ENCODE measurements around the gene RNF213. TPM values are rescaled to one million over a fixed set of nuclear protein-coding genes. Genes with fewer than 3 reads are reported as not detected.

The RNF213 gene
- total RNA-seq, 1 donor = 198 TPM

- no peak overlapping the region for H3K4me3 ChIP-seq (ENCODE audit: low read depth, low read length)
- no peak for TF ChIP-seq CTCF (IDR thresholded peaks at IDR 0.05; ENCODE audit: insufficient read depth, low read depth, low read length)
- no peak for DNase-seq (ENCODE audit: low read depth)
These were observed 157.9 kb downstream of the RNF213 start for GRCh38 chr17:80418589-80418988.

- no peak overlapping the region for H3K4me3 ChIP-seq (ENCODE audit: low read depth, low read length)
- TF ChIP-seq CTCF (IDR thresholded peaks at IDR 0.05; ENCODE audit: insufficient read depth, low read depth, low read length) = no peak
- no peak for DNase-seq (ENCODE audit: low read depth)
These were observed 158.6 kb downstream of the RNF213 start for GRCh38 chr17:80419255-80419654.

- no peak for DNase-seq (ENCODE audit: low read depth)
- H3K4me3 ChIP-seq (ENCODE audit: low read depth, low read length) = no peak overlapping the region
- TF ChIP-seq CTCF (IDR thresholded peaks at IDR 0.05; ENCODE audit: insufficient read depth, low read depth, low read length) = no peak
These were observed 160.9 kb downstream of the RNF213 start for GRCh38 chr17:80421381-80422090.

GRCh38 chr17:80422276-80422675, 161.6 kb downstream of the RNF213 start:
- TF ChIP-seq CTCF (IDR thresholded peaks at IDR 0.05; ENCODE audit: insufficient read depth, low read depth, low read length) = no peak
- DNase-seq (ENCODE audit: low read depth) = no peak

GRCh38 chr17:80422981-80423380, 162.3 kb downstream of the RNF213 start:
- no peak for TF ChIP-seq CTCF (IDR thresholded peaks at IDR 0.05; ENCODE audit: insufficient read depth, low read depth, low read length)
- no peak for DNase-seq (ENCODE audit: low read depth)
- H3K4me3 ChIP-seq (ENCODE audit: low read depth, low read length) = no peak overlapping the region

More at GRCh38 chr17:80422276-80422675, 161.6 kb downstream of the RNF213 start:
- H3K4me3 ChIP-seq (ENCODE audit: low read depth, low read length) = no peak overlapping the region

- H3K4me3 ChIP-seq (ENCODE audit: low read depth, low read length) = no peak overlapping the region
- TF ChIP-seq CTCF (IDR thresholded peaks at IDR 0.05; ENCODE audit: insufficient read depth, low read depth, low read length) = no peak
- no peak for DNase-seq (ENCODE audit: low read depth)
These were observed 163.0 kb downstream of the RNF213 start for GRCh38 chr17:80423536-80424225.

Measured in fibroblast of villous mesenchyme (primary cell).